HG03159 (cell line): ENCODE measurements around the gene LRIG1.

ENCODE experiments used
- ATAC-seq: cut with Tn5 transposase; IDR thresholded peaks from one replicate; pipeline ENCODE4 v1.9.1; 2021; ENCODE audit warnings: mild to moderate bottlenecking, moderate library complexity; ENCODE audit not compliant: unreplicated experiment

Gene LRIG1

DNA sequence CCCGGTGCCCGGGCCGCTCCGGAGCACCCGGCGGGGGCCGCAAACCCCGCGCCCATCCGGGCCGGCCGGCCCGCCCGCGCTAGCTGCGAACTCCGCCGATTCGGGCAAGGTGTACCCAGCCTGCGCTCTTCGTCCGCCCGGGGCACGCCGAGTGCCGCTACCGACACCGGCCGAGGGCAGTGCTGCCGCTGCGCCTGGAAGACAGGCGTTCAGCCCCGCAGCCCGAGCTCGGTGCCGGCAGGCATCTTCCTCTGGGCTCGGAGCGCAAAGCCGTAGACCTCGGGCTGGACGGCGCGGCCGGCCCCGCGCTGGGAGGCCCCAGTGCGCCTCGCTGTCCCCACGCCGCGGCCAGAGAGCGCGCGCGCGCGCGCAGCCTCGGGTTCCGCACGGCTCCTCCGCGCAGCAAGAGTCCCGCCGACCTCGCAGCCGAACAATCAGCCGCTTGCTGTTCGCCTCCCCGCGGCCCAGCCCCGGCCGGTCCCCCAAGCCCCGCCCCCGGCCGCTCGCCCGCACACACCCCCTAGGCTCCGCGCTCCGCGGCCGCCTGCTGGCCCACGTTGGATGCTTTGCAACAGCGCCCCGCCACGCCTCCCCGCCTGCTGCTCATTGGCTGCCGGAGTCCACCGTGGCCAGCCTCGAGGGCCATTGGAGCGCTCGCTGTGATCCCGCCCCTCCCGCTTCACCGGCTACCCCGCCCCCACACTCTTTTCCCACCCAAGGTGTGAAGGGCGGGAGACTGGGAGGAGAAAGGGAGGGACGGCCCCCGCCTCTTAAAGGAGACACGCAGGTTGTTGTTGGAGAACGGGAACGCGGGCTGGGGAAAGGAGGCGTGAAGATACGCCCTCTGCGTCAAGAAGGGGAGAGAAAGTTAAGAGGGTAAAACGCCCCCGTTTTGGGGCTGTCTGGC, at the start of gene LRIG1:
Gene LRIG1, minus strand, starts transcription at position 447 of the 907 bp plus-strand sequence. CDS start 615 bp downstream, outside the sequence.
- peak; percentile 98 for ATAC-seq

DNA sequence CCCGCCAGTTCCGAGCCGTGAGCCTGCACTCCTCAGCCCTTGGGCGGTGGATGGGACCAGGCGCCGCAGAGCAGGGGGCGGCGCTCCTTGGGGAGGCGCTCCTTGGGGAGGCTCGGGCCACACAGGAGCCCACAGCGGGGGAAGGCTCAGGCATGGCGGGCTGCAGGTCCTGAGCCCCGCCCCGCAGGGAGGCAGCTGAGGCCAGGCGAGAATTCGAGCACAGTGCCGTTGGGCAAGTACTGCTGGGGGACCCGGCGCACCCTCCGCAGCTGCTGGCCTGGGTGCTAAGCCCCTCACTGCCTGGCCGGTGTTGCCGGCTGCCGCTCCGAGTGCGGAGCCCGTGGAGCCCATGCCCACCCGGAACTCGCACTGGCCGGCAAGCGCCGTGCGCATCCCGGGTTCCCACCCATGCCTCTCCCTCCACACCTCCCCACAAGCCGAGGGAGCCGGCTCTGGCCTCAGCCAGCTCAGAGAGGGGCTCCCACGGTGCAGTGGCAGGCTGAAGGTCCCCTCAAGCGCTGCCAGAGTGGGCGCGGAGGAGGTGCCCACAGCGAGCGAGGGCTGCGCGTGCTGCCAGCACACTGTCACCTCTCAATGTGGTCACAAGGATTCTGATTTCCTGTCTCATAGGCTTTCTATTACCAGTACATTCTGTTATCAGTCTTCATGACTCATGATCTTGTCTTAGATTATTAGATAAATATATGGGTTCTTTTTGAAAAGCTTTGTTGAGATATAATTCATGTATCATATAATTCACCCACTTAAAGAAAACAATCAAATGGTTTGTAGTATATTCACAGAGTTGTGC, 44.0 kb upstream of the LRIG1 start:
- no peak for ATAC-seq

DNA sequence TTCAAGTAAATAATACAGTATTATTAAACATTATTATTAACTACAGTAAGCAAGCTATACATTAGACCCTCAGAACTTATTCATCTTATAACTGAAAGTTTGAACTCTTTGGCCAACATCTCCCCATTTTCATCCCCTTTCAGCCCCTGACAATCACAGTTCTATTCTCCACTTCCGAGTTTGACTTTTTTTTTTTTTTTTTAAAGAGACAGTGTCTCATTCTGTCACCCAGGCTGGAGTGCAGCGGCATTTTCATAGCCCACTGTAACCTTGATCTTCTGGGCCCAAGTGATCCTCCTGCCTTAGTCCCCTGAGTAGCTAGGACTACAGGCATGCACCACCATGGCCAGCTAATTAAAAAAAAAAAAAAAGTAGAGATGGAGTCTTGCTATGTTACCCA, 41.3 kb upstream of the LRIG1 start:
- ATAC-seq: no peak

- no peak for ATAC-seq
Measured at GRCh38 chr3:66539466-66539989, 38.7 kb upstream of the LRIG1 start.

DNA sequence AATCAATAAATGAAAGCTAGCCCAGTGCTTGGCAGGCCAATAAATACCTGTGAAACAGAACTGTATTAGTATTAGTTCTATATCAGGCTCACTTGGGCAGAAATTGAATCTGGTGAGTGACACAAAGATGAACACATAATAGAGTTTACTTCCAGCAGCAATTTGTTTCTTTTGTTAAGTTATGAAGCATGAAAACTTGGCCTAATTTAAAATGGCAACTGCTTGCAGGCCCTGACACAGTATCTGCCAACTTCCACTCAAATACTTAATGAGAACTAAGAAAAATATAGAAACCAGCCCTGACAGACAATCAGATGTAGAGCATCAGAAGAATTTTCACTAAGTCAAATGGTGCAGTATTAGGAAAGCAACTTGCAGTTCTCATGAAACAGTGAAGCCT, 37.6 kb upstream of the LRIG1 start:
- no peak for ATAC-seq

- no peak for ATAC-seq
Measured at GRCh38 chr3:66537735-66538134, 36.9 kb upstream of the LRIG1 start.

- no peak for ATAC-seq
Measured at GRCh38 chr3:66536791-66537190, 36.0 kb upstream of the LRIG1 start.

DNA sequence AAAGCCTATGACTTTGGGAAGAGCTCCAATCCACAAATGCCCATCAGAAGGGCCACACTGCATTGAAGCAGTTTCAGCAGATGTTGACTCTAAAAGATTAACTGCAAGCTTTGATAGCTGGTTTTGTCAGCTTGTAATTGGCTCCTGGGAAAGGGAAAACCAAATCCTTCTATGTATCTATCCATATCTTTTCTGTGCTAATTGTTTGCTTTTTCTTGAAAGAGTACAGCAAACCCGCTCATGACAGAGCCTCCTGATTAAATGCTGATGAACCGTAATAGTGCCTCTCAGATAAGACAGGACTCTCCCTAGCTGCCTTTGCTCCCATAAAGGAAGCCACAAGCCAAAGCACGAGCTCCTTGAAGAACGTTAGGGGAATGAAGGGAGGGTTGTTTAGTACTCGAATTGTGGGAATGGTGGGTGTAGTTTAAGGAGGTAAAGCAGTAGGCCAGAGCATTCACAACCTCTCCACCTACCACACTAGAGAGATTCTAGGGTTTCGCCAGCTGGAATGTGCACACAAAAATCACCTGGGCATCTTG, 33.6 kb upstream of the LRIG1 start:
- ATAC-seq: no peak

DNA sequence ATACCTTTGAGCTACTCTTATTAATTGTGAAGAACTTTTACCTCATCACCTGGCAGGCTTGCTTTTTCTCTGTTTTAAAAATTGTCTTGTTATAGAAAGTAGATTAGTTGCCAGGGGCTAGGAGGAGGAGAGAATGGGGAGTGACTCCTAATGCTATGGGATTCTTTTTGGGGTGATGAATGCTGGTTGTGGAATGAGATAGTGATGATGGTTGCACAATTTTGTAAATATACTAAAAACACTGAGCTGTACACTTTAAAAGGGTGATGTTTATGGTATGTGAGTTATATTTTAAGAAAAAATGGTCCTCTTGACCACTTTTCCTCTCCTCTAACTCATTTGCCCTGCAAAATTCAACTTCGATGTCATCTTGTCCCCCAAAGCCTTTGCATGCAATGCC, 31.8 kb upstream of the LRIG1 start:
- ATAC-seq: no peak

GRCh38 chr3:66532160-66532587, 31.4 kb upstream of the LRIG1 start:
- no peak for ATAC-seq

- ATAC-seq: no peak
Measured at GRCh38 chr3:66531256-66531655, 30.4 kb upstream of the LRIG1 start.

- ATAC-seq: no peak
Measured at GRCh38 chr3:66527246-66527645, 26.4 kb upstream of the LRIG1 start.

- ATAC-seq: no peak
Measured at GRCh38 chr3:66525771-66526170, 24.9 kb upstream of the LRIG1 start.

DNA sequence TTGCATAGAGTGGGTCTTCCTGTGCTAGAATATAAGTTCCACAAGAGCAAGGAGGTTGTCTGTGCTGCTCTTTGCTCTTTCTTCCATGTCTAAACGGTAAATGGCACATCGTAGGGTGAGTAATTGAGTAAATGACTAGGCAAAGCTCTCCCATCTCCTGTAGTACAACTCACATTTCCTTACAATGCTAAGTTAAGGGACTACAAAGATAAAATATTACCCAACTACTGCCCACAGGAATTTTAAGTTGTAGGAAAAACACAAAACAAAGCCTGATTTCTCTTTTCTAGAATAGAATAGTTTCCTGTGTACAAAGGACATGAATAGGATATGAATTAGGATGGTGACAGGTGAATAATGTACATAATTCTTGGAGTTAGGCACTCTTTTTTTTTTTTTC, 19.9 kb upstream of the LRIG1 start:
- ATAC-seq: no peak

GRCh38 chr3:66518644-66519043, 17.8 kb upstream of the LRIG1 start:
- no peak for ATAC-seq

DNA sequence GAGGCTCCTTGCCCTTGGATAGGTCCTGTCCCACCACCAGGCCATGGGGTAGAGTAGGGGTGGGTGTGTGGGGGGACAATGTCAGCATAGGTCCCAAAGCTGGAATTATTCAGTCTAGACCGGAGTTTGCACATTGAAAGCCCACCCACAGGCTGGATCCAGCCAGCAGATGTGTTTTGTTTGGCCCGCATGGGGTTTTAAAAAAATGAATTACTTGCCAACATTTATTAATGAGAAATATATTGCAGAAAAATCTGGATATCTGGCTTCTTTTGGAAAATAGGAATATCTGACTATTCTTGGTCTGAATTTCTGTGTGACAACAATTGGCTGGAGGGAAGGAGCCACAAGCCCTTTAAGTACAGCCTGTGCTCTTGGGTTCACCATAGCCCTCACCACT, 17.3 kb upstream of the LRIG1 start:
- no peak for ATAC-seq

DNA sequence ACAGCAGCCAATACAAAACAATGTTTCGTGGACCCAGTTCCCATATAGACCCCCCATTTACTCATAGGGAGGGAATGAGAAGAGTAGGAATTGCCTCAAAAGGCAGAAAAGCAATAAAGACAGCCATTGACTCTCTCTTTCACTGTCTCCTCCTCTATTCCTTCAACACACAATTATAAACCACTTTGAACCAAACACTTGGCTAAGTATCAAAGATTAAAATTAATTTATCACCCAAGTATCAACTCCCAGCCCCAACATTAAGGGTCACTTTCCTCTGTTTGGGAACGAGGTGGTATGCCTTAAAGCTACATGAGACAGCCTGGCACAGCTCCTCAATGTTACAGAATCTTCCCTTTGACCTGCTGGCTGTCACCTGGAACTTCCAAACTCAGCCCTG, 16.4 kb upstream of the LRIG1 start:
- no peak for ATAC-seq

DNA sequence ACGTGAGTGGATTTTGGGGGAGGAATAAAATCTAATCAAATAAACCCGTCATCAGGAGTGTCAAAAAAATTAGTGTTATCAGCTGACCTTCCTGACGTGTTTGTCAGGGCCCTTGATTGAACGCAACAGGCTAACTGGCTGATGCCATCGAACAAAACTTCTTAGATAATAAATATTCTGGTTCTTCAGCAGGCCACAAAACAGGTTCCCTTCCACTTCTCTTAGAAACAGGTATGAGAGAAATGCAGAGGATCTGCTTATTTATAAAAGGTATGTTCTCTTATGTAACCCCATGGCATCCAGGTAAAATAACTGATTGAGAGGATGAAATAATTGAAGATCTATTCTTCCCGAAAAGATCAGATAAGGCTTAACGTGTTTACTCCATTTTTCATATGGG, 7.6 kb upstream of the LRIG1 start:
- ATAC-seq: no peak

DNA sequence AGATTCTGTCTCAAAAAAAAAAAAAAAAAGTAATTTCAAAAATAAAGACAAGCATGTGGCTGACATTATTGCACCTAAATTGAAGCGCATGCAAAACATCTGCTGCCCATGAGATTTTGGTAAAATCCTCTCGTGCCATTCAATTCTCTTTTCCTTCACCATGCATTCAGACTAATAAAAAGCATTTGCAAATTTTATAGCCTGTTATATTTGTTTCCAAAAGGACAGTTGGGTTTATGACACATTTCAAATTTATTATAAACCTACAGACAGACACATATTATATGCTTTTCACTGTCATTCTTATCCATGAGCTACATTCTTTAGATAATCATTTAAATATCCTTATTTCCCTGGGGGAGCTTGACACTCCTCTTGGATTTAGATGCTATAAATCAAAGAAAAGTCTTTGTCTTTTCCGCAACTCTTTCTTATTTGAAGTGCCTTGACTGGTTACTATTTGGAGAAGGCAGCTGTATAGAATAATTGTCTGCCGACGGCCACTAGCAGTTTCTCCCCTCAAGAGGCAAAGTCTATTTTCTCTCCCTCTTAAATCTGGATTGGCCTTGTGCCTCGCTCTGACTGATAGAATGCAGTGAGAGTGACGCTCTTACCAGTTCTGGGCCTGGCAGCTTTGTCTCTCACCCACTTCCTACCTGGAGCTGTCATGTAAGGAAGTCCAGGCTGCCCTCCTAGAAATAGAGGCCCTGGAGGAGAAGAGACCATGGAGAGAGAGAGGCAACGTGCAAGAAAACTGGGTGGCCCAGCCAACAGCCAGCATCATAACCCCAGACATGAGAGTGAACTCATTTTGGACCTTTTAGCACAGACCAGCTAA, 6.8 kb upstream of the LRIG1 start:
- ATAC-seq: no peak

- no peak for ATAC-seq
Measured at GRCh38 chr3:66506154-66506553, 5.3 kb upstream of the LRIG1 start.
